ENCODE data around the gene FAR1.
"Not testable (repeated sequence)": the region's sequence is repeated elsewhere in the genome, so short reads cannot be mapped to it uniquely, and the experiment has no call there.

FAR1 gene

DNA sequence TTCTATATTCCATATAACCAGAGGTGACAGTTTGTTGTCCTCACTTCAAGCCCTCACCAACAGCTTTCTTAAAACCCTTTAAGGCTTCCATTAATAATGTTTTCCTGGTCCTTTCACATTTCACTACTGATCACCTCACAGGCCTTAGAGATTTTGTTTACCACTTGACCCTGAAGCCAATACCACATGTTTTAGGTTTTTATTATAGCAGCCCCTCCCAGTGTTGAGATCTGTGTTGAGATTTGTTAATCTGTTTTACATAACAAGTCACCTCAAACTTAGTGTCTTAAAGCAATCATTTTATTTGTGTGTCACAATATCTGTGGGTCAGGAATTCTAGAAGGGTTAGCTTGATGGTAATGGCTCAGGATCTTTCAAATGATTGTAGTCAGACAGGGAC, 49.9 kb downstream of the FAR1 start:
- DNase-seq: no peak

DNA sequence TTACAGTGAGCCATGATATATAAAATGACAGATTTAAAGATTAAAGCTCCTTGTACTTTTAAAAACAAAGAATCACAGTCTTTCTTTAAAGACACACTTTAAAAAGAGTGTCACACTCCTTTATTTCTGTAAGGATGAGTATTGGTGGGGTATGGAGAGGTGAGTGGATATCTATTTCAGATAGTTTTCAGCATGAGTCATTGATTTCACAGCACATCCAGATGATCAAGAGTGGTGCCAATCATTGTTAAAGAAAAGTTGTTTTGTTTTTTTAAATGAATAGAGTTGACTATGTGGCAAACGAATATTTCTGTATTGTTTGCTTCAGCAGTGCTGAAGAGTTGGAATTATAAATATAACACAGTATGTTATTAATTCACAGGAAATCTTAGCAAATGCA, 52.5 kb downstream of the FAR1 start:
- DNase-seq: no peak

DNA sequence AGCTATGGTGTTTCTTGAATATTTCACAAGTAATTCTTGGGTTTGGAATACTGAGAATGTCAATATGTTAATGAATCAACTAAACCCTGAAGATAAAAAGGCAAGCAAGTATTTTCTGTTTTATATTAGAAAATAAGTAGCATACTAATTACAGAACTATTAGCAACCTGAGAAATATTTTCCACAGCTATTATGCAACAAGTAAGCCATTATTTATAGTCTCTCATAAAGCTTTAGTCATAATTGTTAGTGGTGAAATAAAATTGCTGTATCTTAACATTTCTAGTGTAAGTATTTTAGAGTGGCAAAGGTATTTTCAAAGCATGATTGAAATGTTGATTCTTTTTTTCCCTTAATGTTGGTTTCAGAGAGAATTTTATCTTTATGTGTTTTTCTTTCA, 53.3 kb downstream of the FAR1 start:
- DNase-seq: no peak

DNA sequence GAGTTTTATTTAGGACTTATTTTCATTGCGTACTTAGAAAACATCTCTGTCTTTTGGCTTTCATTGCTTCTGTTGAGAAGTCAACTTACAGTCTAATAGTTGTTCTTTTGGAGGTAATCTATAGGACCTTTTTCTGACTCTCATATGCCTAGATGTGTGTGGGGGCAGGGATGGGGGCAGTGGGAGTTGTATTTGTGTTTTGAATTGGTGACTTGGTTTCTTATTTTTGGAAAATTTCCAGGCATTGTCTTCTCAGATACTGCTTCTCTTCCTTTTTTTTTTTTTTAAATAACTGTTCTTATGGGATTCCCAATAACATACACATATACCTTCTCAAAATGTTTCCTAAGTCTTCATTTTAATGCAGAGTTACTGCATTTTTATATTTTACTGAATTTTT, 58.0 kb downstream of the FAR1 start:
- DNase-seq: no peak

DNA sequence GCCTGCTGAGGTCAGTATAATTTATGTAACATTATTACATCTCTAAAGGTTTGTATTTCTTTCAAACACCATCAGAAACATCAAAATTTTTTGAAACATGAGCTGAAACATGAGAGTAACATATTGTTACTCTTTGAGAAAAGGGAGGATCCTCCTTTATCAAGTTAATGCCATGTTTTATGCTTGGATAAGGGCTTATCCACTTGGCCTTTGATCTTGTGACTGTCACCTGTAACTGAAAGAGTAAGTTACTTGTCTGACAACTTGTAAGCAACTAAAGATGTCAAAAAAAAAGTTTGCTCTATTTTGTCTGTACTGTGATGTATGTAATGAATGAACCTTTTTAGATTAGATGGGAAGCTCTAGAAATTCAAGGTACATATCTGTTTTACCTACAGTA, 59.6 kb downstream of the FAR1 start:
- no peak for DNase-seq

DNA sequence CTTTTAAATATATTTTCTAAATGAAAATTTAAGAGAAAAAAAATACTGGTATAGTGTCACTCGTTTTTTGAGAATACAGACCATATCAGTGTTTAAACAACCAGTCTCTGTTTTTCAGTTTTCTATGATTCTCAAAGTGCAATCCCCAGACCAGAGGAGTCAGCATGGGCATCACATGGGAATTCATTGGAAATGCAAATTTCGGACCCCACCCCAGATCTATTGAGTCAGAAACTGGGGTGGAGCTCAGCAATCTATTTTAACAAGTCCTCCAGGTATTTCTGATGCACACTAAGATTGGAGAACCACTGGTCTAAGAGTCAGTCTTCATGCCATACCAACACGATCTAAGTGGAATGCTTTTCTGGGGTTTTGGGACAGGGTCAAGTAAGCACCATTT, 66.1 kb downstream of the FAR1 start:
- no peak for DNase-seq

DNA sequence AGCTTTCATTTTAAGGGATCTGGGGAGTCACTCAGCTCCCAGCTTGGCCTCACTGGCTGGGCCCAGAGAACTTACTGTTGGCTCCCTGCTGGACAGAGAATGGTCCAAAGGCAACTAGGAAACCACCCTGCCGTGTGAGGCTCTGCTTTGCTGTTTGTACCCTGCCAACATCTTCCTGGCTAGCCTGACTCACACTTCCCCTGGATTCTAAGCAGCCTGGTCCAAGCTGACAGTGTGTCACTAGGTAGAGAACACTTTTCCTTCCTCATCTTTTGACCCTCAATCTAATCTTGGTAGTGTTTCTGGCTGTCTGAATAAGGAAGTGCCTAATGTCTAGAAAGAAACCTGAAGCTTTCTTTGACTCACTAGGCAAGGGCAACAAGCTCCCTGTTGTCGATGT, 76.7 kb downstream of the FAR1 start:
- DNase-seq: no peak

DNA sequence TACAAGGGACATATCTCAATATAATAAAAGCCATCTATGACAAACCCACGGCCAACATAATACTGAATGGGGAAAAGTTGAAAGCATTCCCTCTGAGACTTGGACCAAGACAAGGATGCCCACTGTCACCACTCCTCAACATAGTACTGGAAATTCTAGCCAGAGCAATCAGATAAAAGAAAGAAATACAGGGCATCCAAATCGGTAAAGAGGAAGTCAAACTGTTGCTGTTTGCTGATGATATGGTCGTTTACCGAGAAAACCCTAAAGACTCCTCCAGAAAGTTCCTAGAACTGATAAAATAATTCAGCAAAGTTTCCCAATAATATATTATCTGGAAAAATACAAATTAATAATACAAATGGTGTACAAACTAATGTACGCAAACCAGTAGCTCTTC, 84.8 kb downstream of the FAR1 start:
- DNase-seq: not testable (repeated sequence)

DNA sequence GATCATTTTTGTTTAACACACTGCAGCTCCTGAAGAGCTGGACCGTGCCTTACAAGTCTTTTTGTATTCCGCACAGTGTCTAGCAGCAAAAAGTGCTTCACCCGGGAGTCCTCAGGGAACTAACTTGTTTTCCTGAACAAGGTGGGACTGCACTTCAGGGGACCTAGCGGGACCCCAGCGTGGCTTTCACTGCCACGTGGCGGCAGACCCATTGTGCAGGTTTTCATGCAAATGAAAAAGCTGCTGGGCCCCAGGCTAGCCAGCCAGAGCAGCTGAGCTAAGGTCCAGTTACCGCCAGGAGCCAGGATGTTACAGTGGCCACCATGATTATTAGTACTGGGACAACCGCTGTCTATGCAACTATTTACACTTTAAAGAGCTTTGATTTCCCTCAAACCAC, 90.6 kb downstream of the FAR1 start:
- no peak for DNase-seq

DNA sequence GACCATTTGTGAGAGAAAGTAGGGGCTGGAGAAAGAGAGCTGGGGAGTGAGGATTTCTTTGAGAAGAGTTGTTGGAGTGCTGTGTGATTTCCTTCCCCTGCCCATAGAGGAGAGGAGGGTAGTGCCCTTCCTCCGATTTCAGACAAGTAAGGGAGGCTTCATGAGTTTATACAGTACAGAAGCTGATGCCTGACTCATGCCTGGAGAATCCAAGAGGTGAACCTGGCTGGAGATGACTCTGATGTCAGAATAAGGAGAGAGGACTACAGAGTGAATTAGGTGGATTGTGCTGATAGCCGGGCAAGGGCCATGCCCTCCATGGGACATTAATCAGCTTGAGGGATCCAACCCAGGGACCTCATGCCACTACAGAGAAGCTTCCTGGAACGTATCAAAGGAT, 91.6 kb downstream of the FAR1 start:
- no peak for DNase-seq

DNA sequence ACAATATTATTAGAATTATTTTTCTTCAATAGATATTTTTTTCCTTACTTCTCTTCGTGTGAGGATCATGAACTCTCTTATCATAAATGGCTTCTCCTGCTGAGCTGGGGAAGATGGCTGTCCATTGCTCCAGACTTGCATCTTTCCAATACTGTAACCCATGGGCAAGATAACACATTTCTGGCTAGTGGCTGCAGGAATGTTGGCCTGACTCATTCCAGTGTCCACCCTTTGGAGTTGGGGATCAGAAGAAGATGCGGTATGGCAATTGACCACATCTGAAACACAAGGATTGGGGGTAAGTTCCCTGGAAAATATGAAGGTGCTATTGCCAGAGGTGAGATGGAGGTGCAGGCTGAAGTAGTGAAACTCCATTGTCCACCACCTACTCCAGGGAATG, 92.8 kb downstream of the FAR1 start:
- DNase-seq: no peak

DNA sequence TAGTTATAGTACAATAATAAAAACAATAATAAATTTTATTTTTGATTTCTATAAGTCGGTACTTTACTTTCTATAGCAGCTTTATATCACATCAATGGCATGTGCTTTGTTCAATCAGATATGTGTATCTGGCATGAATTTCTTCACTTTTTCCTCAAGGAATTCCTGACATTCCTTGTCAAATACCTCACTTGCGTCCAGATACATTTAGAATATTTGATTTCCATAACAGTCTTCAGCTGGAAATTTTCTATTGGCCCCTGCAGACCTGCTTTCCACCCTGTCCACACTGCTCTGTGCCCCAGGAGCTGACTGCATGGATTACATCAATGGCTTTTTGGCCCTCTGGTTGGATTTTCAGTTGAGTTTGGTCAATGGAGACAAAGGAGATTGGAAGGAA, 93.2 kb downstream of the FAR1 start:
- no peak for DNase-seq

DNA sequence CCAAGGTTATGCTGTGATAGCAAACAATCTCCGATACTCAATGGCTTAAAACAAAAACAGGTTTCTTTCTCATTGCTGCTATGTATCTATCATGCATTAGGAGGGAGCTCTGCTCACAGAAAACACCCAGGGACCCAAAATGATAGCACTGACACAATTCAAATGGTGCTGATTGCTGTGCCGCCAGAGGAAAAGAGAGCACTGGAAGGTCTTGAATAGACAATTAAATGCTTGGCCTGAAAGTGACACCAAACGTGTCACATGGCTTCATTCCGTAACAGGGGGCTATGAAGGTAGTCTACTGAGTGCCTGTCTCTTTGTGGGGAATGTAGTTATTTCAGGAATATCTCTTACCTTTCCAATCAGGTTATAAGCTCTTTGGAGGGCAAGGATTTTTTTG, 94.2 kb downstream of the FAR1 start:
- DNase-seq: no peak

DNA sequence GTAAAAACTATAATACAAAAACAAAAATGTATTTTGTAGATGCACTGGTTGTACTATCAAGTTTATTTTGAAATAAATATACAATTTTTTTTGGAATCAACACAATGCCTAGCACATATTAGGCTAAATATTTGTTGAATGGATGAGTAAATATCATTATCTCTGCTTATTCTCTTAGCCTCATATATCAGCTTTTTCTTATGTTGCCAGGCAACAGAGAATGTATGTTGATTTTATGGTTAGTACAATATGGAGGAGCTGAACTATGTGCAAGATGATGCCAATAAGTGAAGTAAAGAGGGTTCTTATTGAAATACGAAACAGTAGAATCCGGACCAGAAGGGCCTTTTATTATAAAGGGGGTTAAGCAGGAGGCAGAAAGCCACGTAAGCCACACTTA, 94.9 kb downstream of the FAR1 start:
- no peak for DNase-seq

DNA sequence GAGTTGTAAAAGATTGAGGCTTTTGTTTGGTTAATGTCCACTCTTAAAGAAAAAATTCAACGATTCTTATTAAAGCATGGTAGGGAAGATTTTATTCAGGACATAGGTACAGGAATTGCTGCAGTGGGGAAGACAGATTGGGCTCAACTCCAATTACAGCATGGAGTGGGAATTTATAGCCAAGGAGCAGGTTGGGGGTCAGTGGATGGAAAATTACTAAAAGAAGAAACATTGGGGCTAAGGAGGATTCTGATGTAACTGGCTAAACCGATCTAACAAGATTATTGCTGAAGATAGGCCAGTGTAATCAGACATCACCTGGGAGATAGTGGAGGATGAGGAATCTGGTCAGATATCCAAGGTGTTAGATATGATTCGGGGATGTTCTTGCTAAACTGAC, 97.4 kb downstream of the FAR1 start:
- DNase-seq: no peak

DNA sequence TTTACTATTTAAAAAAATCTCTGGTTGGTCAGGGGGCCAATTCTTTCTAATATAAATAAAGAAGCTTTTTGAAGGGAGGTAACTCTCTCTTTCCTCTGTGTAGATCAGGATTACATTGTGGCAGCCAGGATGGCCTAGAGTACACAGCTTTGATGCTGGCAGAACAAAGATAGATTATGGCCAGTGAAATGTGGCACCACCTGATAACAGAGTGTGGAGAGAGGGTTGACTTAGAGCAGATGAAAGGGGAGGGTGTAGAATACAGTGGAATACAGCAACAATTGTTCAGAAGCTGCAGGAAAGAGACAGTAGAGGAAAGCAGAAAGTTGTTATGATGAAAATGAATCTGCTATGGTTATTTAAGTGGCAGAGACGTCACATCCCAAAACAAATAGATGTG, 99.0 kb downstream of the FAR1 start:
- DNase-seq: no peak

DNA sequence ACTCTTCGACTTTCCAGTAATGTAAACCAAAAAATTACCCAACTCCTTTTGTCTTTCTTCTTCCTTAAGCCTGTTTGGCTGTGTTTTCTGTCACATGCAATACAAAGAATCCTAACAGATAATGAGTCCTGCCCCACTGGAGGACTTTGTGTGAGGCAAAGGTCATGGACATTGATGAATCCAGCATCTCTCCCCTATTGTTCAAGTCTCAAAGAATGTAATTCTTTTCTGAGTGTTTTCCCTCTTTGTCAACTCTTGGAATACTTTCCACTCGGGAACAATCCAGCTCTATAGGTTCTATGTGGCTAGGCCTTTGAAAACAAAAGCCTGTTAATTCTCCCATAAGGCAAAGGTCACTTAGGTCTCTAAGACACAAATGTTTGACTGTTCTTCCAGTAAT, 100.7 kb downstream of the FAR1 start:
- DNase-seq: no peak

DNA sequence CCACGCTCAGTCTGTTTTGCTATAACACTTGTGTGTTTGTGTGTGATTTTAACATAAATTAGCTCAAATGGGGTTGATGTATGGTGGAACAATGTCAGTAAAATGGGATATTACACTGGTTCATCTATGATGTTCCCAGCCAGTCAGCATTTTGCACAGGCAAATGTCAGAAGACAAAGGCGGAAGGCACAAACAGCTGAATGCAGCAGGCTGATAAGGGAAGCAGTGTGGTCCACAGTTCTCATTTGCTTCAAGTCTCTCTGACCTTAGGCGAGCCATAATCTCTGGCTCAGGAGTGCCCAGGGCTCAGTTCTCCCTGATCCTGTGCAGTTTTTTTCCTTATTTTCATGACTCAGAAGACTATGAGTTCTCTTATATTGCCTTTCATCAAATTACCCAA, 102.7 kb downstream of the FAR1 start:
- DNase-seq: no peak

DNA sequence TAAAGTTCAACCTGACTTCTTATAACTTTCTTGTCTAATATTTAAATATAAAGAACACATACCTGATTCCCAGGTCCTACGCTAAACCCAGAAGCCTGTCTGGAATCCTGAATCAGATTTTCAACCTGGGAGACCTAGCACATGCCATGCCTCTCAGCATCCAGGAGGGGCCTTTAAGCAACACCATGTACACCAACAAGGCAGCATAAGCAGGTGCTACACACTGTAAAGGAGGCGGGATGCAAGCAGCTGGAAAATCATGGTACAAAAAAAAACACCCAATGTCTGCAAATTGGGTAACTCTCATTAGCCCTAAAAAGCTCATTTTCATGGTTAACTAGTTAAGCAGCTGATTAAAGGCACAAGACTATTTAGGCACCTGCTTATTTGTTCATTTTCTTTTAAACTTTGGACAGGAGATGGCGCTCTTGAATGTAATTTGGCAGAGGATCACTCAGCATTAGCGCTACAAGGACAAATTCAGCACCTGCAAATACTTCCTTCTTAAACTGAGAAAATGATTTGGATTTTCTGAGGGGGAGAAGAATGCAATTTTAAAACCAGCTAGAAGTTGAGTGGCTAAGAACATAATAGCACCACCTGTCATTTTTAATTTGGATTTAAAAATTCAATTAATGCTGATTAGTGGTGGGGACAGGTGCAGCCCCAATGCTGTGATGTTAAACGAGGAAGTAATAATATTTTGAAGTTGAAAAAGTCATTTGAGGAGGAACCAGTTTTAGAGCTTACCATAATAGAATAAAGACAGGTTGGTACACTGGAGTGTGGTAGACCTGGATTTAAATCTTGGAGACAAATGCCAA, 104.0 kb downstream of the FAR1 start:
- DNase-seq: peak in 5 of 6 experiments; percentile 4 to 76 (median 60)

DNA sequence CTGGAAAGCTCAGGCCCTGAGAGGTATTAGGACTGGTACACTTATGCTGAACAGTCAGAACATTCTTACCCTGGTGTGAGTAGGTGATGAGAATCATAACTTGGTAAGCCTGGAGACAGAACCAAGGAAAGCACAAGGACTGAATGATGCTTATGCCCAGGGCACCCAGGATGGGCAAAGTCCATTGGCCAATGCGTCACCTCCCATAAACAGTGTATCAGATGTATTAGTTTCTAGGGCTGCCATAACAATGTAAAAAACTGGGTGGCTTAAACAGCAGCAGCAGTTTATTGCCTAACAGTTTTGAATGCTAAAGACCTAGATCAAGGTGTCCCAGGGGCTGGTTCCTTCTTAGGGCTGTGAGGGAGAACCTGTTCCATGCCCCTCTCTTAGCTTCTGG, 107.0 kb downstream of the FAR1 start:
- DNase-seq: no peak

DNA sequence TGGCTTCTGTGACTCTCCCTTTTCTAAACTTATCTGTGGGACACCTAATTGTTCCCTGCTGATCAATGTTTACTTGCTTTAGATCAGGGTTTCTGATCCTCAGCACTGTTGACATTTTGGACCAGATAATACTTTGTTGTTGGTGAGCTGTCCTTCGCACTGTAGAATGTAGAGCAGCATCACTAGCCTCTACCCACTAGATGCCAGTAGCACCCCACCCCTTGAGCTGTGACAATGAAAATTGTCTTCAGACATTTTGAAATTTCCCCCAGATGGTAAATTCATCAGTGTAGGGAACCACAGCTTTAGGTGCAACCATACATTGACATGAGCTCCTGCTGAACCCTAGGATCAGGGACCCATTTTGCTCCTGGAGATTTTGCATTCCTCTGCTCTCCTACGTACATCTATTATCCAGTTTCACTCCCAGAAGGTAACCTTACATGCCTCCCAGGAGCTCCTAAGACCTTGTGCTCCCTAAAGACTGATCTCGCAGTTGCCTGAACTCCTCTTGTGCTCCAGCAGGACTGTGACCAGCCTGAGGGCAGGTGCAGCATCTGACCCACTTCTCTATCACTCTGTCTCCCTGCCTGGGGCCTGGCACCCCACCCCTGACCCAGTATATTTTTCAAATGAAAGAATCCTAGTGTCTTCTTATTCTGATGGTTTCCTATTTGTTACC, 107.8 kb downstream of the FAR1 start:
- DNase-seq: peak in 5 of 6 experiments; percentile 4 to 39 (median 18)

DNA sequence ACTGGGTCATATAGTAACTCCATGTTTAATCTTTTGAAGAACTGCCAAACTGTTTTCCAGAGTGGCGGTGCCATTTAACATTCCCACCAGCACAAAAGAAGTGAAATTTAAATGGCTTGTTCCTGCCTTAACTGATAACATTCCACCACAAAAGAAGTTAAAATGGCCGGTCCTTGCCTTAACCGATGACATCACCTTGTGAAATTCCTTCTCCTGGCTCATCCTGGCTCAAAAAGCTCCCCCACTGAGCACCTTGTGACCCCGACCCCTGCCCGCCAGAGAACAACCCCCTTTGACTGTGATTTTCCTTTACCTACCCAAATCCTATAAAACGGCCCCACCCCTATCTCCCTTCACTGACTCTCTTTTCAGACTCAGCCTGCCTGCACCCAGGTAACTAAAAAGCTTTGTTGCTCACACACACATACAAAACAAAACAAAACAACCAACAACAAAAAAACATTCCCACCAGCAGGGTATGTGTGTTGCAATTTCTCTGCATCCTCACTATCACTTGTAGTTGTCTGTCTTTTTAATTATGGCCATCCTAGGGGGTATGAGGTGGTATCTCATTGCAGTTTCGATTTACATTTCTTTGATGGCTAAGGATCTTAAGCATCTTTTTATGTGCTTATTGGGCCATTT, 109.0 kb downstream of the FAR1 start:
- DNase-seq: no peak

DNA sequence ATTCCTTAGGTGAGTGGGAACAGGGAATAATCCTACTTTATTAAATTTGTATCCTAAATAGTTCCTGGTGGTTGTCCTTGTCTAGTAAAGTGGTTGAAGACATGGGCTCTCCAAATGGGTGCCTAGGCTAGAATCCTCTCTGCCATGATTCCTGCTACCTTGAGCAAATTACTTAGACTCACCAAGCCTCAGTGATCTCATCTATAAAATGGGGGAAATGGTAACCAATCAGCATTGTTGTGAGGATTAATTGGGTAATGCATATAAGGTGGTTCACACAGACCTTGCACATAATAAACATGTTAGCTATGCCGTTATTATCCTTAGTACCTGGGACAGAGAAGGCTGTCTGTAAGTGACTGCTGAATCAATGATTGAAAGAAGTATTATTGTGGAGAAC, 109.9 kb downstream of the FAR1 start:
- DNase-seq: no peak

DNA sequence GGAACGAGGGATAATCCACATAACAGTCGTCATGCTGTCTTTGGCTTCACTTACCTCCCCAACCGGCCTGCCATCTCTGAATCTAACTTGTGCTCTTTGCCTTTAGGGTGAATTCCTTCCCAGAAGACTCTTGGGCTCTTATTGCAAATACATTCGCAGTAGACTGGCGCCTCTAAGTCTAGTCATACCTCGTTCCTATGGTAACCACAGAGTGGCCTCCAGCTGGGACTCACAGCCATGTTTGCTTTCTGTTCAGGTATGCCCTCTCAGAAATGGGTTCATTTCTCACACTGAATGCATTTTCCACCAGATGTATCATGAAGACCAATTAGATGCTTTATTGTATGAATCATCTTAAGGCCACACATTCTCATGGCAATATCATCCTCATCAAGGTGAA, 112.7 kb downstream of the FAR1 start:
- no peak for DNase-seq
